AG09309 (cell line): ENCODE results near the gene SGIP1.

ENCODE experiments used
- DNase-seq: peaks from one replicate; pipeline ENCODE4 v3.0.0-alpha.2; 2010; ENCODE audit warnings: low read depth
- H3K4me3 ChIP-seq: 2 replicates; pipeline ENCODE4 v1.5.1; 2011; ENCODE audit warnings: mild to moderate bottlenecking, low read depth, low read length, moderate library complexity; ENCODE audit not compliant: control insufficient read depth
- TF ChIP-seq, protein P1 (sequence below): IDR thresholded peaks from 2 replicates; pipeline ENCODE4 v1.5.1; 2011; ENCODE audit warnings: mild to moderate bottlenecking, low read depth, low read length, inconsistent platforms; ENCODE audit not compliant: insufficient read depth, control insufficient read depth; ENCODE audit errors: missing control alignments

The SGIP1 gene

DNA sequence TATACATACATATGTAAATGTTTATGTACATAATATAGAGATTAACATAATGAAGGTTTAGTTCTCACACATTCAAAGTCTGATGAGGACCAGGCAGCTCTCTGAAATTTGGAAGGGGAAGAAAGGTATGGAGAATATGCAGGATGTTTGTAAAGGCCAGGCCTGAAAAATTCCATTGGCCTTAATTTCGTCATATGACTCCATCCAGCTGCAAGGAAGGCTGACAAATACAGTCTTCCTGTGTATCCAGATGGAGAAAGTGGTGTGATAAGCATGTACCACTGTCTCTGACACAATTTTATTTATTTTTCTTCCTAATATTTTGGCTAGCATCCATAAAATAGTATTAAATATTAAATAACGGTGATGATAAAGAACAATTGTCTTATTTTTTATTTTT lies 6.3 kb upstream of the SGIP1 start:
- TF ChIP-seq, protein P1, sequence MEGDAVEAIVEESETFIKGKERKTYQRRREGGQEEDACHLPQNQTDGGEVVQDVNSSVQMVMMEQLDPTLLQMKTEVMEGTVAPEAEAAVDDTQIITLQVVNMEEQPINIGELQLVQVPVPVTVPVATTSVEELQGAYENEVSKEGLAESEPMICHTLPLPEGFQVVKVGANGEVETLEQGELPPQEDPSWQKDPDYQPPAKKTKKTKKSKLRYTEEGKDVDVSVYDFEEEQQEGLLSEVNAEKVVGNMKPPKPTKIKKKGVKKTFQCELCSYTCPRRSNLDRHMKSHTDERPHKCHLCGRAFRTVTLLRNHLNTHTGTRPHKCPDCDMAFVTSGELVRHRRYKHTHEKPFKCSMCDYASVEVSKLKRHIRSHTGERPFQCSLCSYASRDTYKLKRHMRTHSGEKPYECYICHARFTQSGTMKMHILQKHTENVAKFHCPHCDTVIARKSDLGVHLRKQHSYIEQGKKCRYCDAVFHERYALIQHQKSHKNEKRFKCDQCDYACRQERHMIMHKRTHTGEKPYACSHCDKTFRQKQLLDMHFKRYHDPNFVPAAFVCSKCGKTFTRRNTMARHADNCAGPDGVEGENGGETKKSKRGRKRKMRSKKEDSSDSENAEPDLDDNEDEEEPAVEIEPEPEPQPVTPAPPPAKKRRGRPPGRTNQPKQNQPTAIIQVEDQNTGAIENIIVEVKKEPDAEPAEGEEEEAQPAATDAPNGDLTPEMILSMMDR: no peak
- H3K4me3 ChIP-seq: no peak overlapping the region
- no peak for DNase-seq

DNA sequence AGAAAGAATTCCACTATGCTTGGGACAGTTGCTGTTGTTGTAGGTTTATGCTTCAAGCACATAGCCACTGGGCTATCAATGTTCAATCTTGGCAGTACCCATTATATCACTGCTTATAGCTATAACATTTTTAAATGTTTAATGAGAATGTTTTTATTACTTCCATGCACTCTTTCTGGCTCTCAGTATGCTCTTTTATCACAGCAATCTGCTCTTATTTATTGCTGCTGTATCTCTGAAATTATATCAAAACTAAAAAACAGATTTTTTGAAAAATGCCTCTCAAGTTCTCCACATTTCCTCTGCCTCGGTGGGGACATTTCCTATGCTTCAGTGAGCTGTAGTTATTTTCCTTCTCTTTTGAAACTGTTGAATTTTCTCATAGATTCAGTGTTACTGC lies 5.4 kb upstream of the SGIP1 start:
- H3K4me3 ChIP-seq: no peak overlapping the region
- DNase-seq: no peak
- TF ChIP-seq, protein P1: no peak

DNA sequence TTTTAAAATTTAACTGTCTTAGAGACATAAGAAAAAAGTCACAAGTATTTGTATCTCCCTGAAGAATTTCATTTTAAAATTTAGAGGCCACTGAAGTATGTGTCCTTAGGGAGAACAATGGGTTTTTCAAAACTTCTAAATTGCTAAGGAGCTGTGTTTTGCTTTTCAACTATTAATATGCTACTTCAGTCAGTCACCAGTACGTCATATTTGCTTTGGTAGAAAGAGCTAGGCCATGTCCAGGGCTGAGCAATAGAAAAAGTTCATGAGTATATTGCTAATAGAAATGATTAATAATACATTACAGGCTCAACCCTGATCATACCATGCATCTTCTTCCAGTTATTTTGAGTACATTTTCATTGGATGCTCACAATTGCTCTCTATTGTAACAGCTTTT lies 1.7 kb upstream of the SGIP1 start:
- no peak for DNase-seq
- TF ChIP-seq, protein P1: no peak
- no peak overlapping the region for H3K4me3 ChIP-seq

- peak overlapping the region; percentile 70 for H3K4me3 ChIP-seq
- TF ChIP-seq, protein P1: no peak
- DNase-seq: peak; percentile 63
Observed at GRCh38 chr1:66532798-66533783, 862 bp upstream of the SGIP1 start.

DNA sequence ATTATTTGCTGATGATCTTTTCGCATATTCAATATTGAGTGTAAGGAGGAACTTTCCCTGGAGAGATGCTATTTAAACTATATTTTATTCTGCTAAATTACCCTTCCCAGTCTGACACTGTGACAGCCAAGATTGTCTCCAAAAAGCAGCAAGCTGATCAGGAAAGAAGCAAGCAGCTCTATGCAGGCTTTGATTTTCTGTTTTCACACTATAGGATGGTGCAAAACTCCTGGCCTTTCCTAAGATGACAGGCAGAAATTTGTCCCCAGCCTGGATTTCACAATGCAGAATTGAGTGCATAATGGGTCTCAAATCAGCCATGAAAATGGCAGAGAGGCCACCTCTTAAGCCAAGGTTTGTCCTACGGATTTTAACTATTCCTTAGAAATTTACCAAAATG lies 1.1 kb downstream of the SGIP1 start:
- TF ChIP-seq, protein P1: no peak
- DNase-seq: no peak
- H3K4me3 ChIP-seq: peak overlapping the region; percentile 70

DNA sequence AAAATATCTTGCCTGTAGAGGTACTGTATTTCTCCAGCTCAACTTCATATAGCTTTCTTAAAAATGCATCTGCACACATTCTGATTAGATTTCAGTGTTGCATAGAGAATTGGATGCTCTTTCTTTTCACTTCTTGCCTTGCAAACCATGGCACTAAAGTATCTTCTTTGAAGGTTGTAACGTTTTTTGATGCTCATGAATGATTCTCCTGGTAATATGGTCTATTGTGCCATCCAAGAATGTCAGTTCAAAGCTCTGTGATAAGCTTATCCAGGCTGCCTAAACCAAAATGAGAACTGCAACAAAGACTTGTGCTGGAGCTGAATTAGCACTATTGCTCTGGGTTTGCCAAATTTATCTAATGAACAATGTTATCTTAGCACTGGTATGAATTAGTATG lies 1.9 kb downstream of the SGIP1 start:
- no peak for DNase-seq
- TF ChIP-seq, protein P1: no peak
- no peak overlapping the region for H3K4me3 ChIP-seq

DNA sequence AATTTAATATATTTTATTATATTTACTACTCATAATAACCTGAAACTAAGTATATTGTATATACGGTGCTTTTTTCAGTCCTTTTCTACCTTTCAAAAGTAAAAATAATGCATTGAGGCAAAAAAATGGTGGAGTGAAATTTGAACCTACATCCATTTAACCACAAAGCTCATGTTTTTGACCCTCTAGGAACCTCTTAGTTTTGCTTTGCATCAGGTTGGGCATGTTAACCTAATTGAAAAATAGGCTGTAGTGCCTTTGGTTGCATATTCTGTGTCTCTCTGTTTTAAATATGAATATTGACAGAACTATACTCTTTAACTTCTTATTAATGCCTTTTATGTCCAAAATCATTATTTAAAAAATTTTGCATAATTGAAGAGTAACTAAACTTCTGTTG lies 3.8 kb downstream of the SGIP1 start:
- no peak for DNase-seq
- H3K4me3 ChIP-seq: no peak overlapping the region
- TF ChIP-seq, protein P1: no peak
